Epithelial cell of esophagus (primary cell): ENCODE results near the gene LYRM9.

Source experiments
- DNase-seq: peaks from one replicate; pipeline ENCODE4 v3.0.0; 2010; ENCODE audit warnings: low read depth
- H3K4me3 ChIP-seq: 2 replicates; pipeline ENCODE4 v1.5.1; 2011; ENCODE audit warnings: mild to moderate bottlenecking, low read length, control low read depth
- CTCF ChIP-seq: IDR thresholded peaks from 2 replicates; pipeline ENCODE4 v1.5.1; 2011; ENCODE audit warnings: low read depth, mild to moderate bottlenecking, low read length, control low read depth, inconsistent platforms; ENCODE audit not compliant: insufficient read depth; ENCODE audit errors: missing control alignments

The LYRM9 gene

GRCh38 chr17:27906623-27907022 is 13.5 kb upstream of the LYRM9 start:
- H3K4me3 ChIP-seq = no peak overlapping the region
- DNase-seq = no peak
- TF ChIP-seq CTCF = no peak

GRCh38 chr17:27906226-27906580 is 13.0 kb upstream of the LYRM9 start:
- no peak for DNase-seq
- TF ChIP-seq CTCF = no peak
- H3K4me3 ChIP-seq = no peak overlapping the region

GRCh38 chr17:27905447-27906225 is 12.5 kb upstream of the LYRM9 start:
- DNase-seq = no peak
- H3K4me3 ChIP-seq = no peak overlapping the region
- no peak for TF ChIP-seq CTCF

GRCh38 chr17:27904534-27905446 is 11.6 kb upstream of the LYRM9 start:
- no peak for TF ChIP-seq CTCF
- DNase-seq = no peak
- no peak overlapping the region for H3K4me3 ChIP-seq

- TF ChIP-seq CTCF = no peak
Observed at GRCh38 chr17:27904114-27904513, 10.9 kb upstream of the LYRM9 start.

GRCh38 chr17:27899525-27899924 is 6.4 kb upstream of the LYRM9 start:
- H3K4me3 ChIP-seq = no peak overlapping the region
- no peak for TF ChIP-seq CTCF
- DNase-seq = no peak

More at GRCh38 chr17:27904114-27904513, 10.9 kb upstream of the LYRM9 start:
- no peak for DNase-seq
- H3K4me3 ChIP-seq = no peak overlapping the region
